GM12872 (cell line): ENCODE measurements around the gene OR2A5.

ENCODE experiments used
- TF ChIP-seq, protein P1 (sequence below): IDR thresholded peaks from 3 replicates; pipeline ENCODE4 v1.5.1; 2011; ENCODE audit warnings: low read depth, mild to moderate bottlenecking, low read length, moderate library complexity; ENCODE audit not compliant: insufficient read depth

Gene OR2A5

DNA sequence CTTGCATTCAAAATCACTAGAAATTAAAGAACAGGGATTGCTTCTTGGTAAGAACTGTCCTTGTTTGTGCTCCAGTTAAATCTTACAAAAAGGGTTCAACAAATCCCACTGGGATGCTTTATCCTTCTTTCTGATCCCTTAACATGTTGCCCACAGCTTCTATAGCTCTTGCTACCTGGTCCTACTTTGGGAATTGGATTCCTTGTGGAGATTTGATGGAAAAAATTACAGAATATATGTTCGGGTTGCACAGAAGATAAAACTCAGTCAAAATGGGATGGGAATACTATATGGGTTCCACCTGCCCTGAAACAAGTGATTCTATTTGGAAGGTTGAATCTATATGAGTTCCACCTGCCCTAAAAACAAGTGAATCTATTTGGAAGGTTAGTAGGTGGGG, 20.8 kb downstream of the OR2A5 start, which contains the start of gene OR2A25:
Gene OR2A25 (plus strand): TSS at position 301 of the 400 bp plus-strand sequence. CDS start 4,409 bp downstream, outside the sequence.
- TF ChIP-seq, protein P1, sequence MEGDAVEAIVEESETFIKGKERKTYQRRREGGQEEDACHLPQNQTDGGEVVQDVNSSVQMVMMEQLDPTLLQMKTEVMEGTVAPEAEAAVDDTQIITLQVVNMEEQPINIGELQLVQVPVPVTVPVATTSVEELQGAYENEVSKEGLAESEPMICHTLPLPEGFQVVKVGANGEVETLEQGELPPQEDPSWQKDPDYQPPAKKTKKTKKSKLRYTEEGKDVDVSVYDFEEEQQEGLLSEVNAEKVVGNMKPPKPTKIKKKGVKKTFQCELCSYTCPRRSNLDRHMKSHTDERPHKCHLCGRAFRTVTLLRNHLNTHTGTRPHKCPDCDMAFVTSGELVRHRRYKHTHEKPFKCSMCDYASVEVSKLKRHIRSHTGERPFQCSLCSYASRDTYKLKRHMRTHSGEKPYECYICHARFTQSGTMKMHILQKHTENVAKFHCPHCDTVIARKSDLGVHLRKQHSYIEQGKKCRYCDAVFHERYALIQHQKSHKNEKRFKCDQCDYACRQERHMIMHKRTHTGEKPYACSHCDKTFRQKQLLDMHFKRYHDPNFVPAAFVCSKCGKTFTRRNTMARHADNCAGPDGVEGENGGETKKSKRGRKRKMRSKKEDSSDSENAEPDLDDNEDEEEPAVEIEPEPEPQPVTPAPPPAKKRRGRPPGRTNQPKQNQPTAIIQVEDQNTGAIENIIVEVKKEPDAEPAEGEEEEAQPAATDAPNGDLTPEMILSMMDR: no peak

DNA sequence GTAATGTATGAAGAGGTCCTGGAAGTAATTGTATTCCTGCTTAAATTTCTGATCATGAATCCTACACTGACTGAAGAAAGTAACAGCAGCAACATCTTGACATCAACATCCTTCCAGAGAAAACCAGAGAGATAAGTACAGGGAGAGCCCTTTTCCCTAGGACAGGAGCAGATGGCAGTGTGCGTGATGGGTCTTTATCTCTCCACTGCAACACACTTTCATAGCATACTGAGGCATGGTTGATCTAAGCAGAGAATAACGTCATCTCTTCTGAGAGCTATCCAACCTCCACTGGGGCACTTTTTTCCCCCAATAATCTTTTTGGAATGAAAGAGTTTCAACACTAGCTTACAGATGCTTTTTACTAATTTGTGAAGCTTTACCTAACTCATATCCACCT, 21.2 kb downstream of the OR2A5 start:
- TF ChIP-seq, protein P1: no peak

DNA sequence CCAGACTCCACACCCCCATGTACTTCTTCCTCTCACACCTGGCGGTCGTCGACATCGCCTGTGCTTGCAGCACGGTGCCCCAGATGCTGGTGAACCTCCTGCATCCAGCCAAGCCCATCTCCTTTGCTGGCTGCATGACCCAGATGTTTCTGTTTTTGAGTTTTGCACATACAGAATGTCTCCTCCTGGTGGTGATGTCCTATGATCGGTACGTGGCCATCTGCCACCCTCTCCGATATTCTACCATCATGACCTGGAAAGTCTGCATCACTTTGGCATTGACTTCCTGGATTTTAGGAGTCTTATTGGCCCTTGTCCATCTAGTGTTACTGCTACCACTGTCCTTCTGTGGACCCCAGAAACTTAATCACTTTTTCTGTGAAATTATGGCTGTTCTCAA, 25.6 kb downstream of the OR2A5 start:
- TF ChIP-seq, protein P1: no peak

DNA sequence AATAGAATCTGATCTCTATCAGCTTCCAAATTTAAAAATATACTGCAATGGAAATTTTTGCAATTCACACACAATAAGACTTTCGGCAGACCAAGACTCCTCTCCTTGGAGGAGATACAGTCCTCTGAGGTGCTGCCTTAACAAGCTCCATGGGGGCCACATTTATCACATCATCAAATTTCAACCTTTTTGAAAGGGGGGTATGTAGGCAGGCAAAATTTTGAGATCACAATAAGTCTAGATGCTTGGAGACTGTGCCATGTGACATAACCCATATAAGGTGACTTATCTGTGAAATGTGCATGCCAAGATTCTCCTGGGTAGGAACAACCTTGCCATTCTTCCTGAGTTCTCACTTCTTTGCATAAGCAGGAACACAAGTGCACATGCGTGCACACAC, 37.2 kb downstream of the OR2A5 start, which contains the start of gene OR2A12:
Gene OR2A12 (plus strand): TSS at position 301 of the 400 bp plus-strand sequence. CDS start 8,830 bp downstream, outside the sequence.
- TF ChIP-seq, protein P1: no peak

DNA sequence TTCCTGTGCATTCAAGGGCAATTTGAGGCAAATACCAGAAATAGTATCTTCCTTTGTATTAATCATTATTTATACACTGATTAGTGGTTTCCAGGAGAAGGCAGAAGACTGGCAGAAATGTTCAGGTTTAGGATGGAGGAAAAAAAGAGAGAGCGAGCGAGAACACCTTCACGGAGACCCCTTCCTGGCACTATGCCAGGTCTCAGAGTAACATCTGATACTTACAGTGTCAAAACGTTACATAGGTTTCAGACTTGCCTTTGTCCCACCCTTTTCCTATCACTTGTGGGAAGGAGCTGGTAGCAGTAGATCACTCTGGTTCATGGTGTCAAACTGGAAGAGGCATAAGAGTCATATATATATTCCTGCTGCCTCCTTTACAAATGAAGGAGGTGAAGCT, 38.0 kb downstream of the OR2A5 start:
- TF ChIP-seq, protein P1: no peak

DNA sequence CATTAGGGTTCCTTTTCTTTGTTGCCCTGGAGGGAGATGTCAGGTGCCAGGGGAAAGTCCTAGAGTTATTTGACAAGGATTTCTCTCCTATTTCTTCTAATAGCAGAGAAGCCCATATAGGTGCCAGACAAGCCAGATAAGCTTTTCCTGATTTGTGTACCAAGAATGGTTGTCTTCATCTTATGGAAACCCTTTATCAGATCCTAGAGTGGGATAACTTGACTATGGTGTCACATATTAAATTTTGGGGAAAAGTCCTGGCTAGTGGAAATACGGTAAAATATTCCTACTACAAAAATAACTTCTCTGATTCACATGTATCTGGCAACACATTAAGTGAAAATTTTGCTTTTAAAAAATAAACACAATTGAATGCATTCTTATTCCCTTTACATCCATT, 38.5 kb downstream of the OR2A5 start:
- TF ChIP-seq, protein P1: no peak

DNA sequence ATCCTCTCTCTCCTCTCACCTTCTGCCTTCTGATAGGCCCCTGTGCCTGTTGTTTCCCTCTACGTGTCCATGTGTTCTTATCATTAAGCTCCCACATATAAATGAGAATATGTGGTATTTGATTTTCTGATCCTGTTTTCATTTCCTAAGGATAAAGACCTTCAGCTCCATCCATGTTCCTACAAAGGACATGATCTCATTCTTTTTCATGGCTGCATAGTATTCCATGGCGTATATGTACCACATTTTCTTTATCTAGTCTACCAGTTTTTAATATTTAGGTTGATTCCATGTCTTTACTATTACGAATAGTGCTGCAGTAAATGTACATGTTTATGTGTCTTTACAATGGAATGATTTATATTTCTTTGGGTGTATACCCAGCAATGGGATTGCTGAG, 41.9 kb downstream of the OR2A5 start:
- TF ChIP-seq, protein P1: no peak
